ENCODE data around the gene TAP2. TPM values are rescaled to one million over a fixed set of nuclear protein-coding genes. Genes with fewer than 3 reads are reported as not detected.
A peak's percentile ranks its signal among the peaks of the same experiment; 100 is the strongest.

TAP2 gene
- total and polyA plus RNA-seq, 10 of the 15 experiments (the other 5 are each of a cell fraction or from before 2014, with no cell fraction given): 5.3 to 77.2 (median 35.3) TPM

DNA sequence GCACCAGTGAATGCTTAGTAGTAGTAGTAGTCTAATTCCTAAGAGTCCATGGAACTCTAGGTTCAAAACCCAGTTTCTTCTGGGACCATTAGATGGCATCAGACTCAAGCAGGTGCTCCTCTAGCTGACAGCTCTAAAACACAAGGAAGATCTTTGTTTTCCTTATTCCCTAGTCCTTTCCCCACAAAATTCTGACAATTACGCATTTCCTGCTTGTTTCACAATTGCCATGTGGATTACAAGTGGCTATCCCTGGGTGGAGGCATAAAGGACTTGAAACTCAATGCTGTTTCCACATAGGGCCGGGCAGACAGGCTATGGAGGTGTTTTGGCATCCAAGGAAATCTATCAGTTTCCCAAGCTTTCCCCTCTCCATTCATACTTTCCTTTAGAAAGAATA is 12.6 kb downstream of the TAP2 start:
- Histone ChIP-seq H3K27ac (ENCODE audit: control insufficient read depth, insufficient read depth) (no peak overlapping the region), H3K79me2 (ENCODE audit: control insufficient read depth, insufficient read depth, low read length) (no peaks in the 10 kb centered on the region), H4K20me1 (ENCODE audit: control insufficient read depth, insufficient read depth) (no peaks in the 10 kb centered on the region), H3K9me3 (replicated peaks; ENCODE audit: control insufficient read depth, insufficient read depth, low read length) (no peaks in the 10 kb centered on the region), H3K4me3 (no peak overlapping the region), H3K9ac (ENCODE audit: control insufficient read depth, insufficient read depth, low read length) (no peak overlapping the region), H3K27me3 (replicated peaks in 1 of 2; ENCODE audit: control insufficient read depth in 2 of 2, insufficient read depth in 2 of 2, low read length in 1 of 2) (no peaks in the 10 kb centered on the region), H3K36me3 (ENCODE audit: control insufficient read depth in 2 of 2, insufficient read depth in 2 of 2, low read length in 1 of 2) (peaks cover 7 to 16% of the 10 kb centered on the region in 2 experiments), H2AFZ (ENCODE audit: control insufficient read depth, low read depth, low read length) (no peak overlapping the region), H3K4me1 (ENCODE audit: control insufficient read depth, insufficient read depth, low read length) (no peaks in the 10 kb centered on the region), H3K4me2 (ENCODE audit: control insufficient read depth, insufficient read depth) (no peak overlapping the region)
- ChIA-PET CTCF (interaction anchor here (0.7 to 4.3 kb wide), 10 partner anchors 13 to 738 kb away, joined by 3 to 66 read pairs (median 4); partner anchors contain the start of gene TAP2), POLR2A (interaction anchor here (1.0 to 1.5 kb wide), 4 partner anchors 12 to 159 kb away, joined by 3 read pairs; no protein-coding TSS in a partner anchor), RAD21 (ENCODE audit: unreplicated experiment) (interaction anchor here (1.0 to 2.6 kb wide), 3 partner anchors 12 to 42 kb away, joined by 6 to 12 read pairs (median 9); partner anchors contain the start of gene TAP2), SMC1A (ENCODE audit: uncharacterized antibody, unreplicated experiment) (interaction anchor here (0.8 to 4.1 kb wide), 9 partner anchors 13 to 158 kb away, joined by 3 to 51 read pairs (median 4); partner anchors contain the start of genes HLA-DMA, TAP1 and TAP2)
- FAIRE-seq: no peak
- WGBS (ENCODE audit: insufficient coverage, insufficient replicate concordance, low lambda C conversion rate, missing lambda C conversion rate): 98% methylated on average over 2 of the region's 2 CpGs
- no TSS peak for BruUV-seq (replicated peaks)
- in situ Hi-C loops (cut with MboI): no loop called here
- peak; percentile 36; the same call in 1 of the 3 replicates for ATAC-seq
- DNase-seq (ENCODE audit: low read depth, low spot score): no peak
- intact Hi-C loops (cut with micrococcal nuclease; ENCODE audit: unreplicated experiment): loop anchor here (5.0 kb wide), 1 partner anchor 41 kb away; no protein-coding TSS in a partner anchor
- TF ChIP-seq EZH2 (IDR thresholded peaks at IDR 0.05; ENCODE audit: borderline replicate concordance, control insufficient read depth, low read depth, low read length) (no peak), RAD21 (IDR thresholded peaks at IDR 0.05; ENCODE audit: insufficient read depth, low read depth, low read length) (peak; percentile 39), SMC3 (IDR thresholded peaks at IDR 0.05; ENCODE audit: borderline replicate concordance, low read length) (peak; percentile 14; the same call in 1 of the 2 replicates)
- TF ChIP-seq, protein P1, sequence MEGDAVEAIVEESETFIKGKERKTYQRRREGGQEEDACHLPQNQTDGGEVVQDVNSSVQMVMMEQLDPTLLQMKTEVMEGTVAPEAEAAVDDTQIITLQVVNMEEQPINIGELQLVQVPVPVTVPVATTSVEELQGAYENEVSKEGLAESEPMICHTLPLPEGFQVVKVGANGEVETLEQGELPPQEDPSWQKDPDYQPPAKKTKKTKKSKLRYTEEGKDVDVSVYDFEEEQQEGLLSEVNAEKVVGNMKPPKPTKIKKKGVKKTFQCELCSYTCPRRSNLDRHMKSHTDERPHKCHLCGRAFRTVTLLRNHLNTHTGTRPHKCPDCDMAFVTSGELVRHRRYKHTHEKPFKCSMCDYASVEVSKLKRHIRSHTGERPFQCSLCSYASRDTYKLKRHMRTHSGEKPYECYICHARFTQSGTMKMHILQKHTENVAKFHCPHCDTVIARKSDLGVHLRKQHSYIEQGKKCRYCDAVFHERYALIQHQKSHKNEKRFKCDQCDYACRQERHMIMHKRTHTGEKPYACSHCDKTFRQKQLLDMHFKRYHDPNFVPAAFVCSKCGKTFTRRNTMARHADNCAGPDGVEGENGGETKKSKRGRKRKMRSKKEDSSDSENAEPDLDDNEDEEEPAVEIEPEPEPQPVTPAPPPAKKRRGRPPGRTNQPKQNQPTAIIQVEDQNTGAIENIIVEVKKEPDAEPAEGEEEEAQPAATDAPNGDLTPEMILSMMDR (IDR thresholded peaks at IDR 0.05 in 2 of 3, conservative IDR thresholded peaks at IDR 0.05 in 1 of 3; ENCODE audit: control insufficient read depth in 2 of 3, extremely low read depth in 1 of 3, insufficient read depth in 1 of 3, low read depth in 3 of 3, low read length in 3 of 3): peak; percentile 30 to 55 (median 36); a peak in 4 of 6 replicates

Data from GM12878 (cell line).